ENCODE results near the gene ARMH4.

The ARMH4 gene

DNA sequence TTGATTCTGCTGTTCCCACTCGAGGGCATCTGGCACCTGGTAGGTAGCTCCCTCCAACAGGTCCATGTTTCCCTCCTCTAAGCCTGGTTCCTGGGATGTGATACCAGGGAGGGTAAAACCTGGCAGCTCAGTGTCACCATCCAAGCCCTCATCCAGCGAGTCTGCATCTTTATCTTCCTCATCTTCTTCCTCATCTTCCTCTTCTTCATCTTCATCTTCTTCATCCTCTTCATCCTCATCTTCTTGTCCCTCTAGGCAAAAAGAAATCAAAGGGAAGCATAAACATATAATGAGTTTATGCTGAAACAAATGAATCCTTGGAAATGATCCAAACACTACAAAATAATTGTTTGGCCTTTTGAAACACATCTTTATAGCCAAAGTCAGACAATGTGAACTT is 55.3 kb downstream of the ARMH4 start:
- DNase-seq = no peak

DNA sequence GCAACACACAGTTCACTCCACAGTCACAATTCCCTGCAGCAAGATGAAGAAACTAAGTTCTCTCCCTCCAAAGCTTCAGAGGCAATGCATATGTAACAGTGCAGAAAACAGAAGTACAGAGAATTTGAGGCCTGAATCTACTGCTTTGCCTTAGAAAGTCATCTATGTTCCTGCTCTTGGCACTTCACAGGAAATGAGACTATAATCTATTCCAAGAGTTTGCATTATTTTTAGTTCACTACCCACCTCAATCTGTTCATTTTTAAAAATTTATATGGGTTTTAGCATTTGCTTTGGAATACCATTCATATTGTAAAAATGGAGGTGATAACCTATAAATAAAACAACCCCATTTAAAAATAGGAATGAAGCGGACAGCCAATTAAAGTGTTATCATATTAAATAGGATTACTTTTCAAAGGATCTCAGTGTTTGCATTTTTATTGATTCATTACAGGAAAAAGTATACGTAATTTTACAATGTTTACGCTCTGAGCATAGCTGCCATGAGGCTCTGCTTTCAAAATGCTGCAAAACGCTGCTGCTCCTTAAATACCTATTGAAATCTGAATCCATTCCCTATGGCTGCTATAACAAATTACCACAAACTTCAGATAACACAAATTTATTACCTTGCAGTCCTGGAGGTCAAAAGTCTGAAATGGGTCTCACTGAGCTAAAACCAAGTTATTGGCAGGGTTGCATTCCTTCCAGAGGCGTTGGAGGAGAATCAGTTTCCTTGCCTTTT is 60.0 kb downstream of the ARMH4 start:
- no peak for DNase-seq

DNA sequence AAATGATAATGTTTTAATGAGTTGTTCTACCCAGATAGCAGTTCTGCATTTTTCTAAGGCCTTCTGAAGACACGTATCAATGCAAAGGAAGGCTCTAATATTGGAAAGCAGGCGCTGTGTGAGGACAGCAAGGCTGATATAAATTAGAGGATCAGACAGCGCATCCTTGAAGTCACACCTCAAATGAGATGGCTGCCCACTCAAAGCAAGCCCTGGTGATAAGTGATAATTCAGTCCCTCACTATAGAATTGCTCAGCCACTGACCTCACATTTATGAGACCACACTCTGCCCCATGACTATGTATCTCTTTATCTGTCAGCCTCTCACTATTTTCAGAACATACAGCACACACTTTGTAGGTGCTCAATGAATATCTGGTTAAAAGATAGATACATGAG is 62.4 kb downstream of the ARMH4 start:
- no peak for DNase-seq

DNA sequence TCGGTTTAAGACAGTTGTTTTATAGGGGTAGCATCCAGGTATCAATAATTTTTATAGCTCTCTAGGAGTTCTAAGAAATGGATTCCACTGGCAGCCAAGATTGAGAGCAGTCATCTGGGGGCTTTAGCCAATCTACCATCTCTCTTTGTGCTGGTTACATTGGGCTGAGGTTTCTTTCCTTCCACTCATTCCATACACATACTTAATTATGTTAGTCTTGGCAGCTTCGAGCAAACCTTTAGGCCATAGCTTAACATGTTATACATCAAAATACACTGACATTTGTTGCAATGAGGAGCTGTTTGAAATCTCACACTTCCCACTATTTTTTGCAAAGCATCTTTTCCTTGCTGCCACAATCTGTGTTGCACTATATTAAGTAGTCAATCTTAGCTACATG is 63.1 kb downstream of the ARMH4 start:
- DNase-seq = no peak

DNA sequence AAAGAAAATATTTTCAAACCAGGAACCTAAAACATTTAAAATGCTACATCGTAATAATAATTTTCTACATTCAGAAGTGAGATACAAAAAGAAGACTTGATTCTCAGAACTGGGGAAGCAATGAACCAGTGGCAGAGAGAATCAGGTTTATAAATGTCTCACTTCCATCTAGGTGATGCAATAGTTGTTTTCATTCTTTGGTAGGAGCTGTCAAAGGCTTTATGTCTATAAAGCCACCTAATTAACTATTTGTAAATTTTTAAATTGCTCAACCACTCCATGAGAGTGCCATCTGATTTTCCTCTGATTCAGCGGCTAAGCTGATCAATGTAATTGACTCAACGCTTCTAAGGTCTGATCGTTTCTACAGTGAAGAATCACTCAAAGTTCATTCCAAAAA is 66.1 kb downstream of the ARMH4 start:
- DNase-seq = no peak

DNA sequence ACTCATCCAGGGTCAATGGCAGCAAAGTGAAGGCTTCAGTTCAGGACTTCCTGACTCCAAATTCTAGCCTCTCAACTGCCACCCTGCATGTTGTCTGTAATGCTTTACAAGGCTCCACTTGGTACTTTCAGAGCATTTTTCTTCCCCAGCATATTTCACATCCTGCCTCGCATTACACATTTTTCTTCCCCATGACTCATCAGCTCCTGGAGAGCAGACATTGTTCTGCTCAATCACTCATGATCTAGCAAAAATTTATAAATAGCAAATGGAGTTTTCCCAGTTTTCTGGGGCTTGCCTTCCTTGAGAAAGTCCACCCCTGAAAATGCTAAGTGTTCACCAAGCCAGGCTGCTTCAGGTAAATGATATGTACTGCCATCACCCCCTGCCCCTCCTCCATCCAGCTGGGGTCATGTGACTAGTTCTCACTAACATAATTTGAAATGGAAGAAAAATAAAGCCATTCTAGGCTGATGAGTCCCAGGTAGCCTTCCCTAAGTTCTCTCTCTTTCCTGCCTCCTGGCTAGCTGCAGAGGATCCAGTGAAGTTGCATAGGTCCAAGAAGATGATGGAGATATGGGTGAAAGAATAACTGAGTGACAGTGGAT is 69.4 kb downstream of the ARMH4 start:
- DNase-seq = no peak

DNA sequence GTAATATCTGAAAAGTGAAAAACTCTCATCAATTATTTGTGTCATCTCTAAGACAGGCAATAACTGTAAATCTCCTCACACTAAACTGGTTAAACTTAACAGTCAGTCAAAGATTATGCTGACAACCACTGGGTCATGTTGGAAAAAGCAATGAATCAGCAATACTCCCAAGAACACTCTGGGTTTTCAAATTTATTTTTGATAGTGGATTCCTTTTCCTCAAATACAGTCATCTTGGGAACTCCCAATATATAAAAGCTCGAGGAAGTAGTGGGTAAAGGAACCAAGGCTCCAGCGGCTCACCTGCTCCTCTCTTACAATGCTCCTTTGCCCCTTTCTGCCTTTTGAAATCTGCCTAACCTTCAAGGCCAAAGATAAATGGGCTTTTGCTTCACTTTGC is 70.0 kb downstream of the ARMH4 start:
- no peak for DNase-seq

DNA sequence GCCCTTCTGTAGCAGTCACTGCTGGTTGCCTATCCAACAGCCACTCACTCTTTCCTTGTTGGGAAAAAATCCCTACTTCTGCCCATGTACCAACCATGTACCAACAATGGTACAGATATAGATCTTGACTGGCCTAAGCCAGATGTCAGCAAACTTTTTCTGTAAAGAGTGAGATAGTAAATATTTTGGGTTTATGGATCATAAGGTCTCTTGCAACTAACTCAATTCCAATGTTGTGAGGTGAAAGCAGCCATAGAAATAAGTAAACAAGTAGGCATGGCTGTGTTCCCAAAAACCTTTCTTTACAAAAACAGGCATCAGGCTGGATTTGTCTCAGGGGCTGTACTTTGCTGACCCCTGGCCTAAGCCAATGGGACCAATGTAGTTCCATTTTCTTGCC is 73.5 kb downstream of the ARMH4 start:
- no peak for DNase-seq

DNA sequence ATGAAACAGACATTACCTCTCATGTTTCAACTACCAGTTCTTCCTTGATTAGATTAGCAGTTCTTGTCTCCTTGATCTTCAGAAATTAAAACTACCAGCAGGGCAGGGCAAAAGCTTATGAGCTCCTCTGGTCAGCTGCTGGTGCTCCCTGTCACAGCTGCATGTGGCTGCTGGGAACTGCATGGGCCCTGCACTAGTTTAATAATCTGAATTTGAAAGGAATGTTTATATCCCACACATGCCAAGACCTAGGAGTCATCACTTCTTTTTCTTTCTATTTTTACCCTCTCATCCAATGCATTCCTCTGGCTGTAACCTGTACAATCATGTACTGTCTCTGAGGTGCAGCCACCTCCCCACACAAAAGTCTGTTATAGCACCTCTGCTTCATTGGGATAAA is 73.9 kb downstream of the ARMH4 start:
- DNase-seq = no peak

DNA sequence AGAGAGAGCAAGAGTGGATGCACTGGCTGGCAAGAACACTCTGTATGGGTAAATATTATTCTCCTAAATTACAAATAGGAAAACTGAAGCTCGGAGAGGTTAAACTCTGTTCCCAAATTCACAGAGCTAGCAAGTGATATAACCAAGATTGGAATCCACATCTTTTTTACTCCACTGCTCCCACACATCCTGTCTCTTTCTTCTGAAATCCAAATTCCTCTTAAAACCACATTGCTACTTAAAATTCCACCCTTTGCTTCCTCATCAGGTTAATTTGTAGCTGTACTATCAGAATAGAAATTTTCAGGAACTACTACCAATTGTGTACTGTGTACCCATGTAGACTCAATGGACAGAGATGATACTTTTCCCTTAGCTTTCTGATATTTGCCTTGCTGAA is 74.4 kb downstream of the ARMH4 start:
- no peak for DNase-seq

DNA sequence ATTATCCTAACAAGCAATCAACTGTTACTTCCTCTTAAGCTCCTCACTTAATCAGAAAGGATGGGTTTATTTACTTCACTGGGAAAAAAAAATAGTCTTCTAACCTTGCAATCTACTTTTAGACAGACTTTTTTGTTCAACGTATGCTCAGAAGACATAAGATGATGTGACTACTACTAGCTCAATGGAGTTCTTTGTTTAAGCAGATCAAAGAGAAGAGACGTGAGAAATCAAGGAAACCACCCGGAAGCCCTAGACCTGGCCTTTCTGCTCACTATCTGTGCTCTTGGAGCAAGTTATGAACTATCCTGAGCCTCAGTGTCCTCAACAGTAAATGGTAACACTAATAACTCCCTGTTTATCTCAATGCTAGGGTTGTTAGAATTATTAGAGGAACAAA is 78.5 kb downstream of the ARMH4 start:
- DNase-seq = no peak

DNA sequence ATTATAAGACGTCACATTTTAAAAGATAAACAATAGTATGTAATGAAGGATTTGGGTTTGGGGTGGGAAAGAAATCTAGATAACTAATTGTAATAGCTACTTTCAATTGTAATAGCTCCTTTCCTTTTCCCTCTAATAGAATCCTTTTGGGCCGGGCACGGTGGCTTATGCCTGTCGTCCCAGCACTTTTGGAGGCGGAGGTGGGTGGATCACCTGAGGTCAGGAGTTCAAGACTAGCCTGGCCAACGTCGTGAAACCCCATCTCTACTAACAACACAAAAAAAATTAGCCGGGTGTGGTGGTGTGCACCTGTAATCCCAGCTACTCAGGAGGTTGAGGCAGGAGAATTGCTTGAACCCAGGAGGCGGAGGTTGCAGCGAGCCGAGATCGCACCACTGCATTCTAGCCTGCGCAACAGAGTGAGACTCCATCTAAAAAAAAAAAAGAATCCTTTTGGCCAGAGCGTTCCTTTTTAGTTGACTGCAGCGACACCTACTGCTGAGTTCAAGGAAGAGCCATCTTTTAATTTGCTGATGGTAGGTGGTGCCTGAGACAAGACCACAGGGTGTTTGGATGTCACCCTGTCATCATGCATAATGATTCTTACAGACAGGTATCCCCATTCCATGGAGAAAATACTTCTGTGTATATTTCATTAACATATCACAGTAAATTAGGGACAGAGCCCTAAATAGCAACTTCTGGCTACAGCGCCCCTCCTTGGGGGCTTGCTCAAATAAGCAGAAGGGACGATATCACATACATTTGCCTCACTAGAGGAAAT is 79.5 kb downstream of the ARMH4 start:
- peak; percentile 51 for DNase-seq

DNA sequence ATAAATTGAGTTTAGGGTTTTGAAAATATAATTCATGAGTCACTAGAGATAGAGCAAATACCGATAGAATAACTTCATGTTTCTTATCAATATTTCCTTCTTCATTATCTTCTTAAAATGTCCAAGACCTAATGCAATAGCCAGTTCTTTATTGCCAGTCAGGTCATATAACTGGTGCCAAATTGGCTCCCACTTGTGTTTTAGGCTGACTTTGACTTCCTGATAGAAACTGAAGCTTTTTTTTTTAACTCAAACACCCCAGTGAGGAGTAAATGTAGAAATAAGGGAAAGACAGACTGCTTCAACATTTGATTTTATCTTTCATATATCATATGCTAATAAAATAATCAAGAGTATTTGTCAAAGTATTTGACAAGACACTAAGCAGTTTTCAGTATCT is 80.7 kb downstream of the ARMH4 start:
- no peak for DNase-seq

DNA sequence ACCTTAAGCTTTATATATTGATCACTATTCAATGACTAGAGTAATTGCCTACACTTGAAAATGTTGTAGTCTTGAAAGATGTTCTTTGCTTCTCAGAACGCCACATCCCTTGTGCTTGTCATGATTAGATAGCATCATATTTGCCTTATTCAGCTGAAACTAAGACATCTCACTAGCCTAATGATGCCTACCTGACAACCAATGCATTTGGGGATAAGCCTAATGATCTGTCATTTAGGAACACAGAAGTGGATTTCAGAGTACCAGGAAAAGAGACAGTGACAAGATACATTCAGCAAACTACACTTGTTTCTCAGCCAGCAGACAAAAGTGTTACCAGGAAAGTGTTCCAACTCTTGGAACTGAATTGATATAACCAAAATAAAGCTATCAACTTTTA is 83.7 kb downstream of the ARMH4 start:
- no peak for DNase-seq

DNA sequence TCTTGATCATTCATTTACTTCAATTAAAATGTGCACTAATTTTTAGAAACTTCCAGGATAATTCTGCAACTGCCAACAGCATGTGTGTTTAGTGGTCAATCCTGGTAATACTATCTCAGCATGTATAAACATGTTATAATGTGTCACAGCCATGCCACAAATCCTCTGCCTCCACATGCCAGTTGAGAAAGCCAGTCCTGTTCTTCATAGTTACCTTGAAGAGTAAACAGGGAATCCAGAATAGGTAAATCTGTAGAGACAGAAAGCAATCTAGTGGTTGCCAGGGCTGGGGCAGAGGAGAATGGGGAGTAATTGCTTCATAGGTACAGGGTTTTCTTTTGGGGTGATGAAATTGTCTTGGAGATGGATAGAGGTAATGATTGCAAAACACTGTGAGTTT is 85.9 kb downstream of the ARMH4 start:
- DNase-seq = no peak

DNA sequence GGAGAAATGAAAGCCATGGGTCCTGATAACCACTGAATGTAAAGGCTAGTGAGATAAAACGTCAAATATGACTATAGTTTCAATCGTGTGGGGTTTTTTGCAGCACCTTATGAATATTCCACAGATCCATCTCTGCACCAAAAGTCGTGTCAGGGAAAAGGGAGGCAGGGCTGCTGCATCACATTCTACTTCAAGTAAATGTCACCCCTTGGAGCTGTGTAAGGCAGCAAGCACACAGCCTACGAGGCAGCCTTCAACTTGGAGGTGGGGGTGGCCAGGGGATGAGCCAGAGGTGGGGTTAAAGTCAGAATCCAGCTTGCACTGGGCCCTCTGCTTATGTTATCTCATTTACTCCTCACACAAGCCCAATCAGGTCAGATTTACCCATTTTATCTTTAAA is 90.4 kb downstream of the ARMH4 start:
- DNase-seq = no peak

DNA sequence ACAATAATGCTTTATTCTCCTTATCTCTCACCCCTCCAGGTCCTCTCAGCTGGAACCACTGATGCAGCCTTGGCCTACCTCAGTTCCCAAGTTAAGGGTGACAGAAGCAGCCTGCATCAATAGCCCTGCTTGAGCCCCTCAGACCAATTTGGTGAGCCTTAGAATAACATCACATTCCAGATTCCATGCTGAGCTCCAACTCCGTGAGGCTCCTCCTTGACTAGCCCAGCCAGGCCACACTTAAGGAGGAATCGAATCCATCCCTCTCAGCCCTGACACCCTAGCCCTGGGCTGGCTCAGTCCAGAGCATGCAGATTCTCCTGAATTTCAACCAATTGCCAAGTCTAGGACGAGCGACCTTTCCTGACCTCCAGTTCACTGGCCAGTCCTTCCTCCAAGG is 91.1 kb downstream of the ARMH4 start:
- DNase-seq = no peak

DNA sequence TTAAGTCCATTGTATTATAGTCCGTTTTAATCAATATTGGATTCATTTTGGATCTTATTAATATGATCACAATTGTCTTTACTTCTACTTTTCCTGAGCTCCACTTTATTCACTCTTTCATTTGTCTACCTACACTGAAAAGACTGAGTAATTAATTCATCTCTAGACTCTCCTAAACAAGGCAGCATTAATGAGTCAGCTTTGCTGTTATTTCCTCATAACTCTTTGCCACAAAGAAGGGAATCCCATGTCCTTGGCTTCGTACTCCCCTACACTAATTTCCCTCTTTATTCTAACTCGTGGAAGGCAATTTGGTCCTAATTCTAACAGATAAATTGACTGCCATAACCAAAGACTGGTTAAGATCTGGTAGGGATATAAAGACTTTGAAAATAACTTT is 91.9 kb downstream of the ARMH4 start:
- DNase-seq = no peak

DNA sequence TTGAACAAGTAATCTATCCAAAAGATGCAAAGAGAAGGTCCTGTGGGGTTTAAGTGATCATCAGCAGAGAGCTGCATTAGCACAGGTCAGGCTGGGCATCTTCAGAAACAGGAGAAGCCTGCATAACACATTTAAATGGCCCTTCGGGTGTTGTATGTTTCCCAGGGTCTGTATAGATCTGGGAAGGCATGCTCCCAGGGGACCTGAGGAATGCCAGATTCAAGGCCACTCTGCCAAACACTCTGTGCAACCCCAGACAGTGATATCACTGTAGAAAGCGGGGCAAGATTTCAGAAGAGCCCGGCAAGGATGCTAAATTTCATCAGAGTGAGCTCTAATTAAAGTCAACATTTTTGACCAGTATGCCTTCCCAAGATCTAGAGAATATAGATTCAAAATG is 92.9 kb downstream of the ARMH4 start:
- DNase-seq = no peak

DNA sequence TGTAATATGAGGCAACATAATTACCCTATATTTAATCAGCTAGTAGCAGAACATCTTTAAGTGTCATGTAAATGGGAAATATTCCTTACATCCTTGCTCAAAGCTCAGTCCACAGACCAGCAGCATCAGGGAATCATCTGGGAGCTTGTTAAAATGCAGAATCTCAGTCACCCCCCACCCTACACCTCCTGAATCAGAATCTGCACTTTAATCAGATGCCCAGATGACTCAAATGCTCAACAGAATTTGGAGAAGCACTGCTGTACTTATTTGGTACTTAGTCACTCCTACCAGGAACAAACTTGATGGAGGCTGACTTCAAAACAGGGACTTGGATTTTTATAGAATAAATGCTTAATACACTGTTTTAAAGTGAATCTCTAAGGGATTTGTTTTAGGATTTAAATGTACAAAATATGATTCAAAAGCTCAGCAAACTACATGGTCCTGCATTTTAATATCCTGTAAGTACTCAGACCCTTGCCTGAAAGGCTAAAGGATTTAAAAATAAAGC is 96.5 kb downstream of the ARMH4 start:
- DNase-seq = no peak

DNA sequence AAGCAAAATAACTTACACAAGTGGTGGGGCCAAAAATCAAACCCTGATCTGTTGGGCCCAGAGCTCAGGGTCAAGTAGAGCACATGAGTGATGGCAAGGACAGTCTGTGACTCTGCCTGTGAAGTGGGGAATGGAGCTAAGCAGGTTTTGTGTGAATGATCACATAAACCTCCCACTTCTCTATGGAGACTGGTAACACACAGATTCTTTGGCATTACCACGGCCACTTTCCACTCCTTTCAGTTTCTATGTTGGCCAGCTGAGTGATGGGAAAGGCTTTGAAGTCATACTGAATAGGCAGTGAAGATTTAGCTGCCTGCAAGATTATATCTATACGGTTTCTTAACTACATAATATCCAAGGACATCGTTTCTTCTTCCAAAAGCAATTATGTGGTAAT is 97.9 kb downstream of the ARMH4 start:
- DNase-seq = no peak

DNA sequence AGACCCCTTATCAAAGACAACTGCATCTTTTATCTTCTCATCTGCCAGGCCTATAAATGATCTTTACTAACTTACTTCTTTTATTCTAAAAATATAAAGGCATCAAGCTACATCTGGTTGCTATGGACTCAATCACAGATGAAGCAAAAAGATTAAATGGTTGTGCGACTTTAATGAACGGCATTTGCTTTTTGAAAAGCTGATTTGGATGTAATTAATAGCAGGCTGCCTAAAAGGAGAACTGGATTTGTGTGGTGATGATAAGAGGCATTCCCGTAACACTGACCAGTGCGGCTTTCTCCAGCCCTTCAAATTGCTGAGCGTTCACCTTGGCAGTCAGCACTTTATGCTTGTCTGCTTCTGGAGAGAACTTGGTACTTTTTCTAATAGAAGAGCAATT is 103.8 kb downstream of the ARMH4 start:
- DNase-seq = no peak

DNA sequence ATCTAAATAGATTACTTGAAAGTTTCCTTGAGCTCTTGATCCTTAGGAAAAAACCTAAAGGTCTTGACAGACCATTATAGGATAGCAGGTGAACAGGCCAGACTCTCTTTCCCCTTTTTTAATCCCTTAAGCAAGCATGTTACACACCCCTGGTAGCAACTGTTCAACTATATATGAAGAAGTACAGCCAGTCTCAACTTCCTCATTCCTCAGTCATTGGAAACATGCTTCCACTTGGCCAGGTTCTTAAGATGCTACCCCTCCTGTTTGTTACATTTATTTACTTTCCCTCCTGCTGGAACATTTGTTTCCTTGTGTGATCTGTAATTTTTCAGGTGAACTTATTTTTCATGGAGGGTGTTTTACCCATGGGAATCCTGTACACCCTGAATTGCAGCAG is 124.1 kb downstream of the ARMH4 start:
- no peak for DNase-seq

DNA sequence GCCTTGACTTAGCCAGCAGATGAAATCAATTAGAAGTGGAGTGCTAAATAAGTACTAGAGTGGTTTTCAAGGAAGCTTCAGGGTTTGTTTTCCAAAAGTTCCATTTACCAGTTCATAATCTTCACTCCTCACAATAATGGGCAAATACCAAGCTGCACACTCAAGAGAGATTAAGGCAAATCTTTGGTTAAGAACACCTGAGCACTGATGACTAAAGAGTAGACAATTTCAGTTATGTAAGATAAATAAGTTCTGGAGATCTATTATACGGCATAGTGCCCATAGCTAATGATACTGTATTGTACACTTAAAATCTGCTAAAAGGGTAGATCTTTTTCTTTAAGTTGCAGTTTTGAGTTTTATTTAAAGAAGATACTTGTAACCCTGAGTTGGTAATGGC is 125.0 kb downstream of the ARMH4 start:
- DNase-seq = peak; percentile 26

Measured in NCI-H524 treated with DMSO at 0.1 percent for 48 hours (cell line).